Large intestine (tissue), 3 donors: ENCODE measurements around the gene ZNF860. TPM values are rescaled to one million over a fixed set of nuclear protein-coding genes. Genes with fewer than 3 reads are reported as not detected.
"Not testable (repeated sequence)": the region's sequence is repeated elsewhere in the genome, so short reads cannot be mapped to it uniquely, and the experiment has no call there.

Source experiments
- DNase-seq, 2 donors: peaks; one replicate each; pipeline versions ENCODE4 v3.0.0 to v3.0.0-alpha.2; 2013
- H3K27ac ChIP-seq: one replicate; pipeline ENCODE4 v1.5.1; 2013; ENCODE audit warnings: low read length
- H3K27me3 ChIP-seq: 2 replicates; pipeline ENCODE4 v1.6.1; 2013; ENCODE audit warnings: low read length; ENCODE audit not compliant: control insufficient read depth, insufficient read depth
- H3K36me3 ChIP-seq: 2 replicates; pipeline ENCODE4 v1.6.1; 2013; ENCODE audit warnings: low read length; ENCODE audit not compliant: control insufficient read depth, insufficient read depth
- H3K4me1 ChIP-seq: one replicate; pipeline ENCODE4 v1.6.1; 2013; ENCODE audit warnings: low read length; ENCODE audit not compliant: control insufficient read depth, insufficient read depth
- H3K4me3 ChIP-seq: one replicate; pipeline ENCODE4 v1.5.1; 2013; ENCODE audit warnings: low read length
- H3K9me3 ChIP-seq: one replicate; pipeline ENCODE4 v1.6.1; 2013; ENCODE audit warnings: mild to moderate bottlenecking, low read depth, low read length, moderate library complexity; ENCODE audit not compliant: control insufficient read depth
- WGBS: methylation state at CpG from one replicate; pipeline ENCODE4 v1.1.5; 2013; ENCODE audit warnings: low lambda C conversion rate; ENCODE audit not compliant: insufficient coverage; 5-methylcytosine and 5-hydroxymethylcytosine counted together
- polyA plus RNA-seq: library from polyadenylated mRNA; unstranded; fragments of 120-200 nt; gene quantifications from one replicate; pipeline ENCODE4 v1.2.1, GENCODE V29; 2013

The ZNF860 gene
- polyA plus RNA-seq, 1 donor = 1.1 TPM

- H3K4me3 ChIP-seq, H3K4me1 ChIP-seq, DNase-seq, H3K27ac ChIP-seq, H3K27me3 ChIP-seq, H3K9me3 ChIP-seq, H3K36me3 ChIP-seq: not testable (repeated sequence)
- WGBS = no CpG with 5 or more reads among the region's 7 CpGs
Observed at GRCh38 chr3:32010699-32011098, 29.1 kb downstream of the ZNF860 start.

- H3K27ac ChIP-seq, H3K9me3 ChIP-seq, H3K4me3 ChIP-seq, H3K27me3 ChIP-seq, H3K36me3 ChIP-seq, DNase-seq, H3K4me1 ChIP-seq: not testable (repeated sequence)
- WGBS = no CpG with 5 or more reads among the region's 3 CpGs
Observed at GRCh38 chr3:32015638-32016037, 34.1 kb downstream of the ZNF860 start.

GRCh38 chr3:32017286-32017685 is 35.7 kb downstream of the ZNF860 start:
- H3K4me1 ChIP-seq = peaks cover 2% of the 10 kb centered on the region
- no peak overlapping the region for H3K27ac ChIP-seq
- DNase-seq = no peak
- no CpG with 5 or more reads among the region's 3 CpGs for WGBS
- no peaks in the 10 kb centered on the region for H3K27me3 ChIP-seq
- no peaks in the 10 kb centered on the region for H3K9me3 ChIP-seq
- H3K36me3 ChIP-seq = no peaks in the 10 kb centered on the region
- H3K4me3 ChIP-seq = no peak overlapping the region

- no peaks in the 10 kb centered on the region for H3K27me3 ChIP-seq
- no CpG with 5 or more reads among the region's 5 CpGs for WGBS
- DNase-seq = peak; percentile 18 to 39
- no peaks in the 10 kb centered on the region for H3K9me3 ChIP-seq
- no peaks in the 10 kb centered on the region for H3K36me3 ChIP-seq
- no peak overlapping the region for H3K4me3 ChIP-seq
- no peak overlapping the region for H3K27ac ChIP-seq
- peaks cover 2% of the 10 kb centered on the region for H3K4me1 ChIP-seq
Observed at GRCh38 chr3:32018757-32019564, 37.4 kb downstream of the ZNF860 start.

- H3K27ac ChIP-seq = no peak overlapping the region
- H3K27me3 ChIP-seq = no peaks in the 10 kb centered on the region
- H3K36me3 ChIP-seq = no peaks in the 10 kb centered on the region
- no peak overlapping the region for H3K4me3 ChIP-seq
- H3K4me1 ChIP-seq = peaks cover 2% of the 10 kb centered on the region
- WGBS = 90% methylated on average over 2 of the region's 7 CpGs
- H3K9me3 ChIP-seq = no peaks in the 10 kb centered on the region
- DNase-seq = no peak
Observed at GRCh38 chr3:32021155-32021554, 39.6 kb downstream of the ZNF860 start.

- H3K4me3 ChIP-seq = no peak overlapping the region
- H3K27ac ChIP-seq = no peak overlapping the region
- H3K36me3 ChIP-seq = no peaks in the 10 kb centered on the region
- DNase-seq = no peak
- WGBS = 80% methylated on average over 1 of the region's 3 CpGs
- H3K27me3 ChIP-seq = no peaks in the 10 kb centered on the region
- peaks cover 2% of the 10 kb centered on the region for H3K4me1 ChIP-seq
- no peaks in the 10 kb centered on the region for H3K9me3 ChIP-seq
Observed at GRCh38 chr3:32021748-32022147, 40.2 kb downstream of the ZNF860 start.

GRCh38 chr3:32022947-32023346 is 41.4 kb downstream of the ZNF860 start:
- DNase-seq = no peak

GRCh38 chr3:32026593-32026992 is 45.0 kb downstream of the ZNF860 start:
- H3K36me3 ChIP-seq = no peaks in the 10 kb centered on the region
- no peaks in the 10 kb centered on the region for H3K4me1 ChIP-seq
- no peaks in the 10 kb centered on the region for H3K9me3 ChIP-seq
- H3K4me3 ChIP-seq = no peak overlapping the region
- H3K27ac ChIP-seq = no peak overlapping the region
- DNase-seq = no peak
- H3K27me3 ChIP-seq = no peaks in the 10 kb centered on the region
- 100% methylated on average over 2 of the region's 6 CpGs for WGBS

More at GRCh38 chr3:32022947-32023346, 41.4 kb downstream of the ZNF860 start:
- Histone ChIP-seq H3K4me3 (no peak overlapping the region), H3K27ac (no peak overlapping the region), H3K4me1 (peaks cover 2% of the 10 kb centered on the region), H3K36me3 (no peaks in the 10 kb centered on the region), H3K27me3 (no peaks in the 10 kb centered on the region), H3K9me3 (no peaks in the 10 kb centered on the region)
- no CpG with 5 or more reads among the region's 2 CpGs for WGBS

- Histone ChIP-seq H3K27ac (no peak overlapping the region), H3K4me1 (no peaks in the 10 kb centered on the region), H3K4me3 (no peak overlapping the region), H3K36me3 (no peaks in the 10 kb centered on the region), H3K9me3 (no peaks in the 10 kb centered on the region), H3K27me3 (no peaks in the 10 kb centered on the region)
- no peak for DNase-seq
- 60% methylated on average over 1 of the region's 3 CpGs for WGBS
Observed at GRCh38 chr3:32037932-32038267, 56.4 kb downstream of the ZNF860 start.

- no peak overlapping the region for H3K4me3 ChIP-seq
- H3K4me1 ChIP-seq = peaks cover 14% of the 10 kb centered on the region
- H3K27ac ChIP-seq = peak overlapping the region; percentile 26
- H3K36me3 ChIP-seq = no peaks in the 10 kb centered on the region
- no peaks in the 10 kb centered on the region for H3K27me3 ChIP-seq
- no CpG with 5 or more reads among the region's 4 CpGs for WGBS
- H3K9me3 ChIP-seq = no peaks in the 10 kb centered on the region
- DNase-seq = peak; percentile 58 to 75
Observed at GRCh38 chr3:32041316-32041715, 59.8 kb downstream of the ZNF860 start.
